Measurements from ENCODE around the gene HPS1. TPM values are rescaled to one million over a fixed set of nuclear protein-coding genes. Genes with fewer than 3 reads are reported as not detected.

The HPS1 gene
- total and polyA plus RNA-seq, 2 of the 8 experiments (the other 6 are each of a cell fraction or from before 2014, with no cell fraction given): 38.7 to 61.7 TPM

DNA sequence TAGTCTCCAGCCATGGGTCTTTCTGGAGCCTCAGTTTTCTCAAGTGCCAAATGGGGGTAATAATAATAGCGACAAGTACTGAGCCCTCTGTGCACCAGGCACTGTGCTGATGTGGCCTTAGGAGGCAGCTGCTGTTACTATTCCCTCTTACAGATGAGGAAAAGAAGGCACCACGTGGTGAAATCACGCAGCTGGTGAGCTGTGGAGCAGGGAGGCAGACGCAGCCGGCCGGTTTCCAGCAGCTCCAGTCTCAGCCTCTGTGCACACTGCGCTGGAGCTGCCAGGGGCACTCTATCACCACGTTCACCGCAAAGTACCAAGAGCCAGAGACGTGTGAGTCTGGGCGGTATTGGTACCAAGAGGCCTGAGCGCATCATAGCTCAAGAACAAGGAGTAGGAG is 41.3 kb downstream of the HPS1 start:
- H3K79me1 ChIP-seq (ENCODE audit: low read depth, low read length): no peaks in the 10 kb centered on the region
- H3K79me2 ChIP-seq (ENCODE audit: control insufficient read depth in 1 of 2, insufficient read depth in 2 of 2, low read length in 2 of 2): no peaks in the 10 kb centered on the region
- no peak overlapping the region for H2BK120ac ChIP-seq (replicated peaks; ENCODE audit: low read depth, low read length)
- no peak overlapping the region for H2BK5ac ChIP-seq (ENCODE audit: low read depth, low read length)
- H4K5ac ChIP-seq (ENCODE audit: insufficient read length, low read depth, low read length): no peak overlapping the region
- H3K27me3 ChIP-seq (replicated peaks in 1 of 4; ENCODE audit: control insufficient read depth in 3 of 4, extremely low read depth in 1 of 4, insufficient read depth in 3 of 4, low read length in 3 of 4): no peaks in the 10 kb centered on the region
- no peak overlapping the region for H3K14ac ChIP-seq (ENCODE audit: insufficient read length)
- ChIA-PET POLR2A (ENCODE audit: partially characterized antibody) (interaction anchor here (2.5 kb wide), 1 partner anchor 10 kb away, joined by 8 read pairs; the partner anchor contains the start of gene PYROXD2), CTCF (ENCODE audit: partially characterized antibody) (interaction anchor here (0.6 to 1.9 kb wide), 3 partner anchors 18 to 373 kb away, joined by 3 to 9 read pairs (median 6); no protein-coding TSS in a partner anchor)
- no peak overlapping the region for H3K18ac ChIP-seq (ENCODE audit: extremely low read depth, low read length)
- H3K4me2 ChIP-seq (ENCODE audit: insufficient read depth in 1 of 2, low read depth in 2 of 2, low read length in 2 of 2): no peak overlapping the region
- H4K91ac ChIP-seq (replicated peaks; ENCODE audit: insufficient read length, low read length): no peak overlapping the region
- no peaks in the 10 kb centered on the region for H3K9me3 ChIP-seq (ENCODE audit: insufficient read depth in 2 of 2, low read depth in 1 of 2, low read length in 1 of 2)
- no peak overlapping the region for H3K4me3 ChIP-seq (ENCODE audit: extremely low read depth in 1 of 4, insufficient read depth in 2 of 4, low read depth in 3 of 4, low read length in 4 of 4)
- H2BK12ac ChIP-seq (ENCODE audit: low read depth, low read length): no peak overlapping the region
- H3K27ac ChIP-seq (ENCODE audit: low read depth, low read length): no peak overlapping the region; the same call in 1 of the 2 replicates
- no peak overlapping the region for H3K4ac ChIP-seq (replicated peaks; ENCODE audit: insufficient read length, low read depth, low read length)
- 97% methylated on average over 12 of the region's 12 CpGs; no CpG with 5 or more reads in 1 of the 2 experiments for WGBS, 2 experiments (ENCODE audit: extremely low coverage in 1 of 2, insufficient coverage in 1 of 2, insufficient read length in 1 of 2, insufficient replicate concordance in 2 of 2, low coverage in 1 of 2, low lambda C conversion rate in 2 of 2, missing lambda C conversion rate in 1 of 2)
- no peaks in the 10 kb centered on the region; a peak in 1 of 7 replicates for H3K4me1 ChIP-seq (replicated peaks in 1 of 4; ENCODE audit: control insufficient read depth in 3 of 4, insufficient read depth in 4 of 4, low read length in 3 of 4)
- H3K56ac ChIP-seq (replicated peaks; ENCODE audit: insufficient read length, low read depth, low read length): no peak overlapping the region
- DNase-seq (ENCODE audit: low read depth in 1 of 2, low spot score in 2 of 2) (no peak), FAIRE-seq (no peak)
- H2BK15ac ChIP-seq (ENCODE audit: low read length): no peak overlapping the region
- peaks cover under 1% of the 10 kb centered on the region; the same call in 1 of the 2 replicates for H3K23me2 ChIP-seq (ENCODE audit: low read depth, low read length)
- H2BK20ac ChIP-seq (ENCODE audit: low read length): no peak overlapping the region
- H3K23ac ChIP-seq (ENCODE audit: insufficient read length): no peak overlapping the region
- H2AK5ac ChIP-seq (ENCODE audit: low read depth, low read length): no peak overlapping the region
- H3K36me3 ChIP-seq (ENCODE audit: control insufficient read depth in 2 of 4, insufficient read depth in 4 of 4, low read length in 3 of 4): no peaks in the 10 kb centered on the region
- peaks cover 0 to under 1% of the 10 kb centered on the region in 2 experiments for H4K20me1 ChIP-seq (replicated peaks in 1 of 2; ENCODE audit: control insufficient read depth in 1 of 2, insufficient read depth in 2 of 2, low read length in 2 of 2)
- H3K9ac ChIP-seq (replicated peaks in 1 of 4; ENCODE audit: extremely low read depth in 1 of 4, low read depth in 3 of 4, low read length in 3 of 4): no peak overlapping the region
- H2AFZ ChIP-seq (ENCODE audit: low read length): no peak overlapping the region
- H4K8ac ChIP-seq (ENCODE audit: extremely low read depth, insufficient read depth, low read length): no peak overlapping the region
- TF ChIP-seq SP2 (IDR thresholded peaks at IDR 0.05; ENCODE audit: low read length): no peak
- TF ChIP-seq SRF (IDR thresholded peaks at IDR 0.05; ENCODE audit: low read depth, low read length): no peak
- no peak for TF ChIP-seq CBX5 (IDR thresholded peaks at IDR 0.05; ENCODE audit: low read depth, low read length)
- TF ChIP-seq SIX5 (IDR thresholded peaks at IDR 0.05; ENCODE audit: low read depth, low read length): no peak
- no peak for TF ChIP-seq CBX8 (IDR thresholded peaks at IDR 0.05; ENCODE audit: borderline replicate concordance, low read depth, low read length)
- TF ChIP-seq MAFK (IDR thresholded peaks at IDR 0.05; ENCODE audit: low read depth, low read length): no peak
- no peak for TF ChIP-seq TAF7 (optimal IDR thresholded peaks at IDR 0.05; ENCODE audit: borderline replicate concordance, low read depth, low read length)
- TF ChIP-seq NANOG (IDR thresholded peaks at IDR 0.05; ENCODE audit: insufficient read depth, low read depth, low read length, poor library complexity, severe bottlenecking): no peak
- no peak for TF ChIP-seq YY1 (IDR thresholded peaks at IDR 0.05; ENCODE audit: low read depth, low read length)
- TF ChIP-seq BCL11A (IDR thresholded peaks at IDR 0.05; ENCODE audit: low read depth in 2 of 2, low read length in 2 of 2): no peak
- no peak for TF ChIP-seq JUN (IDR thresholded peaks at IDR 0.05; ENCODE audit: low read depth, low read length)
- TF ChIP-seq EZH2 (IDR thresholded peaks at IDR 0.05; ENCODE audit: low read depth, low read length, severe bottlenecking): no peak

Data from H1 (cell line).